Activated naive CD8-positive, alpha-beta T cell treated with anti-CD3 and anti-CD28 coated beads for 36 hours (primary cell): Measurements from ENCODE around the gene DOCK1. TPM values are rescaled to one million over a fixed set of nuclear protein-coding genes. Genes with fewer than 3 reads are reported as not detected.

Experiments used
- DNase-seq: peaks from one replicate; pipeline ENCODE4 v3.0.0; 2021
- H3K27ac Mint-ChIP-seq: one replicate; pipeline ENCODE4 v1.8.0; 2022; ENCODE audit warnings: mild to moderate bottlenecking, moderate library complexity, mixed read lengths
- H3K27me3 Mint-ChIP-seq: one replicate; pipeline ENCODE4 v1.8.0; 2022; ENCODE audit warnings: mild to moderate bottlenecking, mixed read lengths
- H3K36me3 Mint-ChIP-seq: one replicate; pipeline ENCODE4 v1.8.0; 2021; ENCODE audit warnings: mild to moderate bottlenecking, mixed read lengths
- H3K4me1 Mint-ChIP-seq: one replicate; pipeline ENCODE4 v1.8.0; 2021; ENCODE audit warnings: mixed read lengths
- H3K4me3 Mint-ChIP-seq: one replicate; pipeline ENCODE4 v1.8.0; 2022; ENCODE audit warnings: mild to moderate bottlenecking, moderate library complexity, mixed read lengths
- H3K9me3 Mint-ChIP-seq: one replicate; pipeline ENCODE4 v1.8.0; 2022; ENCODE audit warnings: mixed read lengths
- total RNA-seq, 2 experiments: library from RNA; stranded (reverse); gene quantifications; one replicate each; pipeline ENCODE4 v1.2.3, GENCODE V29; 2021

Gene DOCK1
- total RNA-seq, 2 experiments from 2014 or later: 0.76 to 0.95 TPM

DNA sequence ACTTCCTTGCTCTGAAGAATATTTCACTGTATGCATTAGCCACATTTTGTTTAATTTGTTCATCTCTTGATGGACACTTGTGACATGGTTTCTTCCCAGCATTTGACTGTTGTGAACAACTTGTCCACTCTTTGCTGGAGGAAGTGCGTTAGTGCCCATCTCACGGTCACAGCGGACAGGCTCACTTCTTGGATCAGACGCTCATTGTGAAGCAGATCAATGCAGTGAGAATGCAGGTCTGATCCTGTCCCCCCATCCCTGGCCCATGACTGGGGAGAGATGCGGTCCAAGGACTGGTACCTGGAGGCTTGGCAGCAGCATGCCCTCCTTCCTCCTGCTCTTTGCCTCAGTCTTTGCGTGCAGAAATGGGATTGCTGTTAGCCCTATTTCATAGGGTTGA lies 41.5 kb downstream of the DOCK1 start:
- Mint-ChIP-seq H3K9me3 (no peaks in the 10 kb centered on the region), H3K36me3 (peaks cover 1% of the 10 kb centered on the region), H3K27ac (no peak overlapping the region), H3K27me3 (no peaks in the 10 kb centered on the region), H3K4me1 (no peaks in the 10 kb centered on the region), H3K4me3 (no peak overlapping the region)
- DNase-seq: no peak

DNA sequence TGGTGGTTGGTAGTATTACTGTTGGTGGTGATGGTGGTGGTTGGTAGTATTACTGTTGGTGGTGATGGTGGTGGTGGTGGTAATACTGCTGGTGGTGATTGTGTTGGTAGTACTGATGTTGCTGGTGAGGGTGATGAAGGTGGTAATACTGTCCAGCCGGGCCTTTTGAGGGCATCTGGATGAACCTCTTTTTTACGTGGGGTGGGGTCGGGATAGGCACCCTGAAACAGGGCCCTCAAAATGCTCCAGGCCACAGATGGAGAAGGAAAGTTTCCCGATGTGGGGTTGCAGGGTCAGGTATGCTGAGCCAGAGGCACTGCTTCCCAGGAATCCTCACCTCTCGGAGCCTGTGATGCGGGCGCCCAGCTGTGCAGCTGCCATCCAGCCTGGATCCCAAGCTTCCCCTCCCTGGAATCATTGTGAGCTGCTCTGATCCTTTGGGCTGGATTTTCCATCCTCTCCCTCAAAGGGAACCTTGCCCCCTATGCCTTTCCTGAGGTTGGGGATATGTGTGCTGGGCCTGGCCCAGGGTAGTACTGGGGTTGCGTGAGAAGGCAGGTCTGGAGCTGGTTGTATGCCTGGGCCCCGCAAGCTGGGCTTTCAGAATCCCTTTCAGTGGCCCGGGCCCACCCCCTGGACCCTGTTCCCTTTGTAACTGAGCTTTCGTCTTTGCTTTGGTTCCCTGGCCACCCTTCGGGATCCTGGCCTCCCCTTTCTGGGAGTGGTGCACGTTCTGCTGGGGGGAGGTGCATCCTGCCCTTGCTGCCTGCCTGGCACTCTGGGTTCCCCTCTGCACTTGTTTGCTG lies 43.3 kb downstream of the DOCK1 start:
- Mint-ChIP-seq H3K9me3 (no peaks in the 10 kb centered on the region), H3K36me3 (peaks cover 1% of the 10 kb centered on the region), H3K27me3 (no peaks in the 10 kb centered on the region), H3K27ac (no peak overlapping the region), H3K4me1 (no peaks in the 10 kb centered on the region), H3K4me3 (no peak overlapping the region)
- DNase-seq: no peak

DNA sequence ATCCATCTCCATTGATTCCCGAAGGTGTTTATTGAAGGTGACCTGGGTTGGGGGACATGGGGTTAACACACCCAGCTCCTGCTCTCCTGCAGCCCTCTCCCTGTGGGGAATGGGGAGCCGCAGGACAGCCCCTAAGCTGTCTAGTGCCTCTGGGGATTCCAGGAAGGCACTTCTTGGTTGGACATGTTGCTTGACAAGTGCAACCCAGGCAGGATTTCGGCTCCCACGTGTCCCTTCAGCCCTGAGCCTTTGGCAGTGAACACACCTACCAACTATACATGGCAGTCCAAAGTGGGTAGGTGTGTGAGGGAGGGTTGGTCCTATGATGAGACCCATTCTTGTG lies 43.9 kb downstream of the DOCK1 start:
- no peaks in the 10 kb centered on the region for H3K4me1 Mint-ChIP-seq
- no peaks in the 10 kb centered on the region for H3K27me3 Mint-ChIP-seq
- DNase-seq: no peak
- no peak overlapping the region for H3K4me3 Mint-ChIP-seq
- H3K27ac Mint-ChIP-seq: no peak overlapping the region
- H3K9me3 Mint-ChIP-seq: no peaks in the 10 kb centered on the region
- H3K36me3 Mint-ChIP-seq: no peaks in the 10 kb centered on the region

DNA sequence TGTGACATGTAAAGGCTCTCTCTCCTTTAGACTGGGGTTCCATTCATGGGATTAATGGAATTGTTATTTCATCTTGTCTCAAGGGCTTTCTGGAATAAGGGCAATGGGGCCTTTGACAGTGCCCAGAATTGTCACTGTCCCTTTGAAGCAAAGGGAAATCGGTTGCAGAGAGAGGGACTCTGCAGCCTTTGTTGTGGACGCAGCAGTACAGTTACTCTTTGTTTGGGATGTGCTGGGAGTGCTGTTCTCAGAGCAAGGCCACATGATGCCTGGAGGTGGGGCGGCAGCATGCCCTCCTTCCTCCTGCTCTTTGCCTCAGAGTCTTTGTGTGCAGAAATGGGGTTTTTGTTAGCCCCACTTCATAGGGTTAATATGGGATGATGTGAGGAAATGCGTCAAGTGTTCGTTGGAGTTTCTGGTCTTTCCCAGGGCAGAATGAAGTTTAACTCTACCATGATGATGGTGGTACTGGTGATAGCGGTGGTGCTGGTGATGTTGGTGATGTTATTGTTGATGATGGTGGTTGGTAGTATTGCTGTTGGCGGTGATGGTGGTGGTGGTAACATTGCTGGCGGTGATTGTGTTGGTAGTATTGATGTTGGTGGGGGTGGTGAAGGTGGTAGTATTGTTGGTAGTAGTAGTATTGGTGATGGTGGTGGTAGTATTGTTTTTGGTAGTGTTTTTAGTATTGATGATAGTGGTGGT lies 45.3 kb downstream of the DOCK1 start:
- H3K9me3 Mint-ChIP-seq: no peaks in the 10 kb centered on the region
- H3K36me3 Mint-ChIP-seq: no peaks in the 10 kb centered on the region
- no peak overlapping the region for H3K27ac Mint-ChIP-seq
- no peak for DNase-seq
- H3K4me1 Mint-ChIP-seq: no peaks in the 10 kb centered on the region
- no peak overlapping the region for H3K4me3 Mint-ChIP-seq
- no peaks in the 10 kb centered on the region for H3K27me3 Mint-ChIP-seq

DNA sequence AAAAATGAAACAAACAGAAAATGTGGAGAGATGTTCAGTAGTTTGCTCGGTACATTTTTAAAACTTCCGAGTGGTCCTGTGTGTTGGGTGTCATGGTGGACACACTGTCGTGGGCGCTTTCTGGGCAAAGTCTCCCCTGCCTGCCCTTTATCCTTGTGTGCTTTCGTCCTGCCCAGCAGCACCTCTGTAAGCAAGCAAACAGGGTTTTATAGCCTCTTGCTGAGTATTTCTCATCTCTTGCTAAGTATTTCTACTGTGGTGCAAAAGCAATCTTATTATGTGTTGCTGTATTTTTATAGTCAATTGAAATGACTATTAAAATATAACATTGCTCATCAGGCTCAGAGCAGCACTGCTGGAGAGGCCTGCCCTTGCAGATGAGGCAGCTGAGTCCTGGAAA lies 48.7 kb downstream of the DOCK1 start:
- H3K4me1 Mint-ChIP-seq: no peaks in the 10 kb centered on the region
- DNase-seq: no peak
- H3K36me3 Mint-ChIP-seq: no peaks in the 10 kb centered on the region
- no peaks in the 10 kb centered on the region for H3K27me3 Mint-ChIP-seq
- H3K27ac Mint-ChIP-seq: no peak overlapping the region
- no peak overlapping the region for H3K4me3 Mint-ChIP-seq
- no peaks in the 10 kb centered on the region for H3K9me3 Mint-ChIP-seq

DNA sequence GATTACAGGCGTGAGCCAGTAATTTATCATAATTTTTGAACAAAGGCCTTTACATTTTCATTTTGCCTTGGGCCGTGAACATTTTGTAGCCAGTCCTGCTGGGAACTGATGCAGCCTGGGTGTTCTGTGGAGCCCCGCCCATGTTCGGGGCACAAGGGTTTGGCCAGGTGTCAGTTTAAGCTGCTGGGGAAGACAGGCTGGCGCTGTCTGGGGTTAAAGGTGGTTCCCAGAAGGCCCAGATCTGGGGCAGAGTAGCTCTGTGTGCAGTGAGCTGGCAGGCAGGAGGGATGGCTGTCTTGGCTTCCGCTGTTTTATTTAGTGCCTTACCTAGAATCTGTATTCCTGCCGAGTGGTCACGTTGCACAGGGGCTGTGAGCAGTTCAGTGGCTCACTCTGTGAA lies 50.2 kb downstream of the DOCK1 start:
- H3K9me3 Mint-ChIP-seq: no peaks in the 10 kb centered on the region
- no peak overlapping the region for H3K4me3 Mint-ChIP-seq
- no peak for DNase-seq
- H3K36me3 Mint-ChIP-seq: no peaks in the 10 kb centered on the region
- no peak overlapping the region for H3K27ac Mint-ChIP-seq
- no peaks in the 10 kb centered on the region for H3K4me1 Mint-ChIP-seq
- no peaks in the 10 kb centered on the region for H3K27me3 Mint-ChIP-seq

DNA sequence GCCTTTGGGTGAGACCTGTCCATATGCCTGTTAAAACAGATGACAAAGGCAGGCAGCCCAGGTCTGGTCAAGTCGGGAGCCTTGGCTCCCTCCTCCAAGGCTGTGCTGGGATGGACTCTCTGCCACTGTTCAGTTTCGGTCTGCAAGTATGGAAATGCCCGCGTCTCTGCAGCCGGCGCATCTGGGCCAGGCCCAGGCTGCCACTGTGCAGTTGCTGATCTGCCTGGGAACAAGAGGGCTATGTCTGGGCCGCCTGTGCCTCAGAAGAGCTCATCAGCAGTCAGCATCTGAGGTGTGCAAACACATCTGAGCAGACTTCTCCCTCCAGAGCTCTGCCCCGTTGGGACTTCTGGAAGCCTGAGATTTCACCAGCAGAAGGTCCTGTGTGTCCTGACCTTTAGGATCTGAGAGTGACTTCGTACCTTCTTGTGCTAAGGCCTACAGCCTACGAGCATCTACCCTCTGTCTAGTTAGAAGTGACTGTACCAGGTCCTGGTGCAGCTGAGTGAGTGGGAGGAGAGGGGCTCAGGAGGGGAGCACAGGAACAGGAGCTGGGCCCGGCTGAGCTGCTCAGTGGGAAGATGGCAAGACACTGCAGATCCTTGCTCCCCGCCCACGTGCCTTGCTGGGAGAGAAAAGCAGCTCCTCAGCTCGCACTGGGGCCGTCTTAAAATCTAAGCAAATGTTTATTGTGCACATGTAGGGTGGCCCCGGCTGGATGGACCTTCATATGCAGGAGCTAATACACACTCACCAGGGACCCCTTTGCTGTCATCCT lies 50.9 kb downstream of the DOCK1 start:
- Mint-ChIP-seq H3K36me3 (no peaks in the 10 kb centered on the region), H3K9me3 (no peaks in the 10 kb centered on the region), H3K4me1 (no peaks in the 10 kb centered on the region), H3K27ac (no peak overlapping the region), H3K27me3 (no peaks in the 10 kb centered on the region), H3K4me3 (no peak overlapping the region)
- no peak for DNase-seq

DNA sequence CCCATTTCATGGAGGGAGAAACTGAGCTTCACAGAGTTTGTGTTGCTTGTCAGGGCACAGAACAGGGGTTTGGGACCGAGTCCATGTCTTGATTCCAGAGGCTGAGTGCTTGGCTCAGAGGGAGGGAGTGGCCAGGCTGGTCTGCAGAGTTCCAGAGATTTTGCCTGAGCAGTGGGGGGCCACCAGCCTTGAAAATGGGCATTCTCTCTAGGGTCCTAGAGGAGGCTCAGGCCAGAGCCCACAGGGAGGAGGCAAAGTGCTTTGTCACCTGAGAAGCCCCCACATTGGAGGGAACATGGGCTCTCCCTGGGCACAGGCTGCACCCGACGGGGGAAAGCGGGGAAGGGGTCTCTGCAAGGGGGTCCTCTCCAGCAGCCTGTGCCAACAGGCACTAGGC lies 51.5 kb downstream of the DOCK1 start:
- Mint-ChIP-seq H3K36me3 (no peaks in the 10 kb centered on the region), H3K4me3 (no peak overlapping the region), H3K9me3 (no peaks in the 10 kb centered on the region), H3K27ac (no peak overlapping the region), H3K4me1 (peaks cover 3% of the 10 kb centered on the region), H3K27me3 (no peaks in the 10 kb centered on the region)
- no peak for DNase-seq

DNA sequence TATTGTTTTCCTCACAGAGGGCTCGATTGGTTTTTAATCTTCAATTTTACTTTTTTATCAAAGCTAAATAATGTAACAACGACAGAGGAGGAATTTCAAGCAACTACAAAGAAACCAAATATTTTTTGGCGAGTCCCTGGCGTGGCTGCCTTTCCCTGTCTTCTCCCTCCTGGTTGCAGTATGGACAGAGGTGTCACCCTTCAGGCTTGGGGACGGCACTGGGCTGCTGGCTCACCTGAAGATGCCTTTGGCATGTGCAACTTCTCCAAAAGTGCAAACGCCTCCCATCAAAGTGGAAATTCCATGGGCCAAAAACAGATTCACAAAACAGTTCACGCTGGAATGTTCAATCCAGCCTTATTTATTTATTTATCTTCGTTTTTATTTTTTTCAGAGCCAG lies 51.9 kb downstream of the DOCK1 start:
- Mint-ChIP-seq H3K36me3 (no peaks in the 10 kb centered on the region), H3K4me3 (no peak overlapping the region), H3K4me1 (peaks cover 3% of the 10 kb centered on the region), H3K27ac (no peak overlapping the region), H3K27me3 (no peaks in the 10 kb centered on the region), H3K9me3 (no peaks in the 10 kb centered on the region)
- DNase-seq: no peak

DNA sequence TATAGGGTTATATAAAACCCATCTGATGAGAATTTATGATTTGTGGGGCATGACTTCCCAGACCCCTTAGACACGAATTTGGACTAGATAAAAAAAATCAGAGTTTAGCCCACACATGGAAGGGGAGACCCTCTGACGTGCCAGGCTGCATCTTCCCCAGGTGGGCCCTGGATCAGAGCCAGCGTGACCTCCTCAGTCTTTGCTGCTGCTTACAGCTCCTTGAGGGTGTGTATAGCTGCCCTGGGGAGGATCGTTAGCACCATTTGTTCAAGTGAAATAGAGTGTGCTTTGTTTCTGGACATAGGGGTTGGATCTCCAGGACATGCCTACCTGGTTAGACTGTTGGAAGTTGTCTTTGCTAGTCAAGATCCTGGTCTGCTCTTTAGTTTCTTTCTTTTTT lies 54.2 kb downstream of the DOCK1 start:
- no peak overlapping the region for H3K27ac Mint-ChIP-seq
- H3K27me3 Mint-ChIP-seq: no peaks in the 10 kb centered on the region

DNA sequence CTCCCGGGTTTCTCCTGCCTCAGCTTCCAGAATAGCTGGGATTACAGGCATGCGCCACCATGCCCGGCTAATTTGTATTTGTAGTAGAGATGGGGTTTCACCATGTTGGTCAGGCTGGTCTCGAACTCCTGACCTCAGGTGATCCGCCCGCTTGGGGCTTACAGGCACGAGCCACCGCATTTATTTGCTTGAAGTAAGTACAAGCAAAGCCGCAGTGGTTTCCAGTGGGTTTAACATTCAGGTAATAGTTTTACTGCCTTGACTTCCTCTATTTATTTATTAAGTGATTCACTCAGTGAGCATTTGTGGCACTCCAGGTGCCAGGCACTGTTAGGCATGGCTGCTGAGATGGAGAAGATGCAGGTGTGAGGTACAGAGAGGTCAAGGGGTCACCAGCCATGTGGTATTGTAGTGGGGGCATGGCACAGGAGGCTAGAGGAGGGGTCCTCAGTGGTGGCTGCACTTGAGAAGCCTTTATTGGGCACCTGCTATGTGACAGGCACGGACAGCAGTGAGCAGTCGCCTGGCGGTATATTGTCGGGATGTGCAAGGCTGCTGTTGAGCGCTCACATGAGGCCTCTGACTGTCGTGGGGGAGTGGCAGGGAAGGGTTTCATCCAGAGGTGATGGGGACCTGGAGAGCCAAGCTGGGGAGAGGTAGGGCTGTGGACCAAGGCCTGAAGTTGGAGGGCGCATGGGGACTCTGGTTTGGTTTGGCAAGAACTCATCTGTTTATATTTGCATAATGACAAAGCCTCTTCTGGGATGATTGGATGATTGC lies 54.9 kb downstream of the DOCK1 start:
- Mint-ChIP-seq H3K27me3 (no peaks in the 10 kb centered on the region), H3K36me3 (no peaks in the 10 kb centered on the region), H3K4me3 (no peak overlapping the region), H3K9me3 (no peaks in the 10 kb centered on the region), H3K27ac (no peak overlapping the region), H3K4me1 (peaks cover 3% of the 10 kb centered on the region)
- no peak for DNase-seq

More for the DNA sequence above, 54.2 kb downstream of the DOCK1 start:
- Mint-ChIP-seq H3K9me3 (no peaks in the 10 kb centered on the region), H3K4me3 (no peak overlapping the region), H3K36me3 (no peaks in the 10 kb centered on the region), H3K4me1 (peaks cover 3% of the 10 kb centered on the region)
- DNase-seq: no peak

DNA sequence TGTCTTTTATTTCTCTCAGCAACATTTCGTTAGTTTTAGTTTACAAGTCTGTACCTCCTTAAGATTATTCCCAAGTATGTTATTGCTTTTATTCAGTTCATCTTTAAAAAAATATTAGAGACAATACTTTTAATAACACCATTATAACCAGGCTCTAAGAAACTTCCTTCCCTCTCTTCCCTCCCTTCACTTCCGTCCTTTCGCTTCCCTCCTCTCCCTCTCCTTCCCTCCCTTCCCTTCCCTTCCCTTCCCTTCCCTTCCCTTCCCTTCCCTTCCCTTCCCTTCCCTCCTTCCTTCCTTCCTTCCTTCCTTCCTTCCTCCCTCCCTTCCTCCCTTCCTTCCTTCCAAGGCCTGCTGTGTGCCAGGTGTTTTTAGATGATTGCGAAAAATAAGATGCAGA lies 58.1 kb downstream of the DOCK1 start:
- H3K4me1 Mint-ChIP-seq: peaks cover 3% of the 10 kb centered on the region
- no peaks in the 10 kb centered on the region for H3K27me3 Mint-ChIP-seq
- no peak for DNase-seq
- no peaks in the 10 kb centered on the region for H3K9me3 Mint-ChIP-seq
- no peak overlapping the region for H3K27ac Mint-ChIP-seq
- no peaks in the 10 kb centered on the region for H3K36me3 Mint-ChIP-seq
- H3K4me3 Mint-ChIP-seq: no peak overlapping the region

DNA sequence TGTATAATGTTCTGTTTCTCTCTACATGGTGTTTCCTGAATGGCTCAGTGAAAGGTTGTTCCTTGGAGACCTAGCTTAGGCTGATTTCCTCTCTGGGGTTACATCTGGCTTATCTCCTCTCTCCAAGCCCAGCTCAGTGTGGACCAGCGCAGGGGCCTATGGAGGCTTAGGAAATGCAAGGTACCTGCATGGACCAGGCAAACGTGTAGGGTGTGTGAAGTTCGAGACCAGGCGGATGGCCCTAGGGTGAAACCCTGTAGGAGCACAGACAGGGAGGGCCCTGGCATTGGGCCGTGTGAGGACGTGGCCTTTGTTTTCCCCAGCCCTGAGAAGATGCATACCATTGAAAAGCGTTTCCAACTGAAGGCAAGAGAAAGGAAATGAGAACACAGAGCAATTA lies 59.0 kb downstream of the DOCK1 start:
- Mint-ChIP-seq H3K4me1 (peaks cover 3% of the 10 kb centered on the region), H3K4me3 (no peak overlapping the region), H3K36me3 (no peaks in the 10 kb centered on the region), H3K27me3 (no peaks in the 10 kb centered on the region), H3K27ac (no peak overlapping the region), H3K9me3 (no peaks in the 10 kb centered on the region)
- DNase-seq: no peak

DNA sequence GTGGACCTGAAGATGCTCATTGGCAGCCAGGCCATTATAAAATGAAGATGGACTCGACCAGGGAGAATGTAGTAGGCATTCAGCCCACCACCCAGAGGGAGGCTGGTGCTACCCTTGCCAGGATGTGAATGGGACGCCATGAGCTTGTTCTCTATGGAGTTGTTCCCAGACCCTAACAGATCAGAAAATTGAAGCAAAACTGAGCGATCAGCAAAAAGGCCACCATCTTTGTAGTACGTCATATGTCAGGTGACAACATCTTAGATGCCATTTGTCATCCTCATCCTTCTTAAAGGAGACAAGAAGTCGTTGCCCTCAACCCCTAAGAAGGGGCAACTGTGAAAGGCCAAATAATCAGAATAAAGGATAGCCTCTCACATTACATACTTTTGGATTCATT lies 61.7 kb downstream of the DOCK1 start:
- Mint-ChIP-seq H3K36me3 (no peaks in the 10 kb centered on the region), H3K4me1 (no peaks in the 10 kb centered on the region), H3K4me3 (no peak overlapping the region), H3K27me3 (no peaks in the 10 kb centered on the region), H3K9me3 (no peaks in the 10 kb centered on the region), H3K27ac (no peak overlapping the region)
- no peak for DNase-seq

DNA sequence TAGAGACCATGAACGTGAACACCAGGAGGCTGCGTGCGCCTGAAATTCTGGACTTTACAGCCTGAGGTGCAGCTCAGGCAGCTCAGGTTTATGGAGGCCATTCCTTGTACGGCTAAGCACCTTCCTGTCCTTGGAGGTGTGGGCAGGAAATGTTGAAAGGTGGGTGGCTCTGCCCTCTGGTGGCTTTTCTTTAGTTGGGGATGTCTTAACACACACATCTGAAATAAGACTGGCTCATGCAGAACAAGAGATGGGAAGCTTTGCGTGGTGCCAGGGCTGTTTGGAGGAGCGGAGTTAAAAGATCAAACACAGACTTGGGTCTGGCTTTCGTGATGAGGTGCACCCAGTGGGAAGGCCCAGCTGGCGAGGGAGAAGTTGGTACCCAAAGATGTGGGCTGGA lies 64.1 kb downstream of the DOCK1 start:
- Mint-ChIP-seq H3K4me3 (no peak overlapping the region), H3K27ac (no peak overlapping the region), H3K36me3 (no peaks in the 10 kb centered on the region), H3K4me1 (no peaks in the 10 kb centered on the region), H3K9me3 (no peaks in the 10 kb centered on the region), H3K27me3 (no peaks in the 10 kb centered on the region)
- DNase-seq: no peak
